A673 (cell line): ENCODE data around the gene B4GALNT1.

Experiments used
- EZH2 ChIP-seq: fragments of 200-600 bp; sonication (generic); IDR thresholded peaks from 2 replicates; pipeline ENCODE4 v1.6.1; 2017; ENCODE audit warnings: borderline replicate concordance, low read depth, mild to moderate bottlenecking, mixed read lengths, antibody characterized with exemption, low read length; ENCODE audit not compliant: poor library complexity, severe bottlenecking
- TF ChIP-seq, protein P1 (sequence below): fragments of 300-800, 200-600 bp; sonication (generic); conservative IDR thresholded peaks from 2 replicates; pipeline ENCODE4 v1.5.1; 2017; ENCODE audit warnings: low read depth, mild to moderate bottlenecking, antibody characterized with exemption, low read length, moderate library complexity, mixed read lengths

DNA sequence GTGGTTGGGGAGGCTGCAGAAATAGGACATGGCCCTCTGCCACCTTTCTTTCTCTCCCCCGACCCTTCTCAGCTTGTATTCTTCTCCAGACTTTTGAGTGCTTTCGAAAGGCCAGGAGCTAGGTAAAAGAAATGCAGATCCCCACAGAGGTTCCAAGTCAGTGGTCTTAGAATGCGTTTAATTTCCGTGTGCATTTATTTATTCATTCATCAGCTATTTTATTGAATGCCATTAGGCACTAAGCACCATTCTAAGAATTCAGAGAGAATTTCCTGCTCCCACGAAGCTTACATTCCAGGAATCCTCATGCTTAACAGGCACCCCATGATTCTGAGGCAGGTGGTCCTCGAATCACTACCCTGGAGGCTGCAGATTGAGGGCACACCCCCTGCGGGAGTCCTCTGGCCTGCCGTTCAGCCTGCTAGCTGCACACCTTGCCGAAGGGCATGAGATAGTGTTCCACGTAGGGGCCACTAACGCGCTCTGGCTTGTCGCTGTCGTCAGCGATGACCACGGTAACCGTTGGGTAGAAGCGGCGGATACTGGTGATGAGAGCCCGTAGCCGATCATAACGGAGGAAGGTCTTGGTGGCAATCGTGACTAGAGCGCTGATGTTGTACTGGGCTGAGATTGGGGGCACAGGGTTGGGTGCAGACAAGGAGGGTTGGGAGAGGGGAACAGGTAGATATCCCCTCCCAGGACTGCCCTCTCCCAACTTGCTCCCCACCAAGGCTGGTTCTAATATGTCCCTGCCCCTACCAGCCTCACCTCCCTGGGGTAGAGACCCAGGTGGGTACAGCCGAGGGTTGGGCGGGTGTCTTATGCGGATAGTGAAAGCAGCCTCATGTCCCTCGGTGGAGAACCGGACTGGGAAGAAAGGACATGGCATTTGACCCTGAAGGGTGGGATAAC is 4.5 kb downstream of the B4GALNT1 start:
- TF ChIP-seq, protein P1, sequence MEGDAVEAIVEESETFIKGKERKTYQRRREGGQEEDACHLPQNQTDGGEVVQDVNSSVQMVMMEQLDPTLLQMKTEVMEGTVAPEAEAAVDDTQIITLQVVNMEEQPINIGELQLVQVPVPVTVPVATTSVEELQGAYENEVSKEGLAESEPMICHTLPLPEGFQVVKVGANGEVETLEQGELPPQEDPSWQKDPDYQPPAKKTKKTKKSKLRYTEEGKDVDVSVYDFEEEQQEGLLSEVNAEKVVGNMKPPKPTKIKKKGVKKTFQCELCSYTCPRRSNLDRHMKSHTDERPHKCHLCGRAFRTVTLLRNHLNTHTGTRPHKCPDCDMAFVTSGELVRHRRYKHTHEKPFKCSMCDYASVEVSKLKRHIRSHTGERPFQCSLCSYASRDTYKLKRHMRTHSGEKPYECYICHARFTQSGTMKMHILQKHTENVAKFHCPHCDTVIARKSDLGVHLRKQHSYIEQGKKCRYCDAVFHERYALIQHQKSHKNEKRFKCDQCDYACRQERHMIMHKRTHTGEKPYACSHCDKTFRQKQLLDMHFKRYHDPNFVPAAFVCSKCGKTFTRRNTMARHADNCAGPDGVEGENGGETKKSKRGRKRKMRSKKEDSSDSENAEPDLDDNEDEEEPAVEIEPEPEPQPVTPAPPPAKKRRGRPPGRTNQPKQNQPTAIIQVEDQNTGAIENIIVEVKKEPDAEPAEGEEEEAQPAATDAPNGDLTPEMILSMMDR, result no peak
- TF ChIP-seq EZH2, result no peak
